Suprapubic skin (tissue), 4 donors: ENCODE measurements around the gene CFAP92.

Experiments used
- CTCF ChIP-seq, 2 donors: fragments of 200-600 bp in 1 of 2; fragments of 450-650 bp in 1 of 2; sonication (generic) in 1 of 2; IDR thresholded peaks; one replicate each; pipeline ENCODE4 v1.5.1; 2016 to 2019; ENCODE audit warnings: antibody characterized with exemption in 2 of 2, mild to moderate bottlenecking in 1 of 2, moderate library complexity in 1 of 2
- POLR2A ChIP-seq, 2 donors: fragments of 450-650 bp; IDR thresholded peaks; one replicate each; pipeline ENCODE4 v1.6.1; 2017; ENCODE audit warnings: antibody characterized with exemption in 2 of 2, mild to moderate bottlenecking in 2 of 2, moderate library complexity in 2 of 2
- POLR2AphosphoS5 ChIP-seq, 3 donors: sonication (generic); formaldehyde crosslinking; IDR thresholded peaks; one replicate each; pipeline ENCODE4 v1.6.1; 2017; ENCODE audit warnings: antibody characterized with exemption in 3 of 3

- TF ChIP-seq POLR2AphosphoS5 (IDR thresholded peaks at IDR 0.05) (no peak), CTCF (IDR thresholded peaks at IDR 0.05) (no peak), POLR2A (IDR thresholded peaks at IDR 0.05) (no peak)
Measured at GRCh38 chr3:128889139-128889894, 104.6 kb downstream of the CFAP92 start.
